ENCODE data around the gene FRMD4A.

- TF ChIP-seq EZH2 (IDR thresholded peaks at IDR 0.05; ENCODE audit: borderline replicate concordance): no peak
- no peak for TF ChIP-seq CTCF (IDR thresholded peaks at IDR 0.05; ENCODE audit: poor library complexity)
These were observed 557.7 kb downstream of the FRMD4A start for GRCh38 chr10:13773043-13773442.

Data from hepatocyte (in vitro differentiated cells).